Suprapubic skin (tissue), 4 donors: Measurements from ENCODE around the gene SLCO4A1. TPM values are rescaled to one million over a fixed set of nuclear protein-coding genes. Genes with fewer than 3 reads are reported as not detected.

Experiments
- DNase-seq, 2 donors: peaks; one replicate each; pipeline ENCODE4 v3.0.0-alpha.2; 2019; ENCODE audit warnings: low spot score in 2 of 2
- H3K27ac ChIP-seq: fragments of 200-600 bp; sonication (generic); one replicate; pipeline ENCODE4 v1.5.1; 2019
- H3K27me3 ChIP-seq: fragments of 200-600 bp; sonication (generic); one replicate; pipeline ENCODE4 v1.5.1; 2019
- H3K36me3 ChIP-seq: fragments of 200-600 bp; sonication (generic); one replicate; pipeline ENCODE4 v1.5.1; 2019
- H3K4me1 ChIP-seq: fragments of 200-600 bp; sonication (generic); one replicate; pipeline ENCODE4 v1.5.1; 2019
- H3K4me3 ChIP-seq: fragments of 200-600 bp; sonication (generic); one replicate; pipeline ENCODE4 v1.5.1; 2019; ENCODE audit warnings: mild to moderate bottlenecking
- H3K9me3 ChIP-seq: fragments of 200-600 bp; sonication (generic); one replicate; pipeline ENCODE4 v1.5.1; 2019
- EP300 ChIP-seq: sonication (generic); formaldehyde crosslinking; IDR thresholded peaks from one replicate; pipeline ENCODE4 v1.6.1; 2017; ENCODE audit warnings: antibody characterized with exemption
- POLR2A ChIP-seq, 2 donors: fragments of 450-650 bp; IDR thresholded peaks; one replicate each; pipeline ENCODE4 v1.6.1; 2017; ENCODE audit warnings: antibody characterized with exemption in 2 of 2, mild to moderate bottlenecking in 2 of 2, moderate library complexity in 2 of 2
- POLR2AphosphoS5 ChIP-seq, 3 donors: sonication (generic); formaldehyde crosslinking; IDR thresholded peaks; one replicate each; pipeline ENCODE4 v1.6.1; 2017; ENCODE audit warnings: antibody characterized with exemption in 3 of 3
- WGBS: methylation state at CpG from one replicate; pipeline ENCODE4 v1.1.5; 2018; 5-methylcytosine and 5-hydroxymethylcytosine counted together
- total RNA-seq, 4 donors: library from RNA; depleted of rRNA; stranded (reverse); fragments of >200 nt; gene quantifications; one replicate each; pipeline ENCODE4 v1.1.0, GENCODE V29; 2016
- TF ChIP-seq, protein P1 (sequence below), 2 donors: fragments of 200-600 bp in 1 of 2; fragments of 450-650 bp in 1 of 2; sonication (generic) in 1 of 2; IDR thresholded peaks; one replicate each; pipeline ENCODE4 v1.5.1; 2016 to 2019; ENCODE audit warnings: antibody characterized with exemption in 2 of 2, mild to moderate bottlenecking in 1 of 2, moderate library complexity in 1 of 2

The SLCO4A1 gene
- total RNA-seq, 4 donors from 2014 or later: 50.2 to 59.1 (median 52.7) TPM

- no peak for DNase-seq
- H3K9me3 ChIP-seq: no peaks in the 10 kb centered on the region
- no peaks in the 10 kb centered on the region for H3K36me3 ChIP-seq
- H3K4me3 ChIP-seq: no peak overlapping the region
- TF ChIP-seq POLR2A (IDR thresholded peaks at IDR 0.05) (no peak), POLR2AphosphoS5 (IDR thresholded peaks at IDR 0.05) (no peak), EP300 (no peak)
- TF ChIP-seq, protein P1, sequence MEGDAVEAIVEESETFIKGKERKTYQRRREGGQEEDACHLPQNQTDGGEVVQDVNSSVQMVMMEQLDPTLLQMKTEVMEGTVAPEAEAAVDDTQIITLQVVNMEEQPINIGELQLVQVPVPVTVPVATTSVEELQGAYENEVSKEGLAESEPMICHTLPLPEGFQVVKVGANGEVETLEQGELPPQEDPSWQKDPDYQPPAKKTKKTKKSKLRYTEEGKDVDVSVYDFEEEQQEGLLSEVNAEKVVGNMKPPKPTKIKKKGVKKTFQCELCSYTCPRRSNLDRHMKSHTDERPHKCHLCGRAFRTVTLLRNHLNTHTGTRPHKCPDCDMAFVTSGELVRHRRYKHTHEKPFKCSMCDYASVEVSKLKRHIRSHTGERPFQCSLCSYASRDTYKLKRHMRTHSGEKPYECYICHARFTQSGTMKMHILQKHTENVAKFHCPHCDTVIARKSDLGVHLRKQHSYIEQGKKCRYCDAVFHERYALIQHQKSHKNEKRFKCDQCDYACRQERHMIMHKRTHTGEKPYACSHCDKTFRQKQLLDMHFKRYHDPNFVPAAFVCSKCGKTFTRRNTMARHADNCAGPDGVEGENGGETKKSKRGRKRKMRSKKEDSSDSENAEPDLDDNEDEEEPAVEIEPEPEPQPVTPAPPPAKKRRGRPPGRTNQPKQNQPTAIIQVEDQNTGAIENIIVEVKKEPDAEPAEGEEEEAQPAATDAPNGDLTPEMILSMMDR (IDR thresholded peaks at IDR 0.05): no peak
- no peaks in the 10 kb centered on the region for H3K4me1 ChIP-seq
- peaks cover 60% of the 10 kb centered on the region for H3K27me3 ChIP-seq
- WGBS: 63% methylated on average over 20 of the region's 25 CpGs
- H3K27ac ChIP-seq: no peak overlapping the region
These were observed 33.0 kb downstream of the SLCO4A1 start for GRCh38 chr20:62675156-62675876.

DNA sequence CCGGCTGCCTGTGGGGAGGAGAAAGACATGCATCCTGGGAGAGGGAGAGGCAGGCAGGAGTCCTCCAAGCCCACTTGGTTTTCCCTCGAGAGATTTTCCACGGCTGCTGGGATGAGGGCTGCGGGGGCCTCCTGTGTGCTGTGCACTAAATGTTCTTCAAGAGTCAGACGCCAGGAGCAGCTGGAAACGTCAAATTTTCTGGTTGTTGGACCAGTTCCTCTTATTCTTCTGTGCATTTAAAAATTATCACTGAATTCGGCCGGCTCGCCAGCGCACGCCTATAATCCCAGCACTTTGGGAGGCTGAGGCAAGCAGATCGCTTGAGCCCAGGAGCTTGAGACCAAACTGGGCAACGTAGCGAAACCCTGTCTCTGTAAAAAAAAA lies 33.6 kb downstream of the SLCO4A1 start:
- H3K4me3 ChIP-seq: no peak overlapping the region
- TF ChIP-seq POLR2A (IDR thresholded peaks at IDR 0.05) (no peak), POLR2AphosphoS5 (IDR thresholded peaks at IDR 0.05) (no peak), EP300 (no peak)
- TF ChIP-seq, protein P1 (IDR thresholded peaks at IDR 0.05): no peak
- no peaks in the 10 kb centered on the region for H3K9me3 ChIP-seq
- H3K27ac ChIP-seq: no peak overlapping the region
- DNase-seq: no peak
- WGBS: 82% methylated on average over 10 of the region's 14 CpGs
- H3K36me3 ChIP-seq: no peaks in the 10 kb centered on the region
- H3K4me1 ChIP-seq: no peaks in the 10 kb centered on the region
- H3K27me3 ChIP-seq: peaks cover 62% of the 10 kb centered on the region

DNA sequence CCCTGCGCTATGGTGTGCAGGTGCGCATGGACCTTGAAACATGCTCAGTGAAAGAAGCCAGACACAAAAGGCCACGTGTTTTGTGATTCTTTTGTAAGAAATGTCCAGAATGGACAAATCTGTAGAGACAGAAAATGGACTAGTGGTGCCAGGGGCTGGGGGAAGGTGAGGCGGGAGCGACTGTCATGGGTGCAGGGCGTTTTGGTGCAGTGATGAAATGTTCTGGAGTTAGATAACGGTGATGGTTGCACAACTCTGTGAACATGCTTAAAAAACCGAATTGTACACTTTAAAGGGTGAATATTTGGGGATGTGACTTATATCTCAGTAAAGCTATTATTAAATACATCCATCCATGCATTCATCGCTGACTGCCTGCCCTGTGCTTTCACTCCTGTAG lies 34.7 kb downstream of the SLCO4A1 start:
- no peak overlapping the region for H3K4me3 ChIP-seq
- H3K9me3 ChIP-seq: no peaks in the 10 kb centered on the region
- H3K4me1 ChIP-seq: no peaks in the 10 kb centered on the region
- TF ChIP-seq POLR2A (IDR thresholded peaks at IDR 0.05) (no peak), EP300 (no peak), POLR2AphosphoS5 (IDR thresholded peaks at IDR 0.05) (no peak)
- TF ChIP-seq, protein P1 (IDR thresholded peaks at IDR 0.05): no peak
- WGBS: 80% methylated on average over 9 of the region's 9 CpGs
- H3K27me3 ChIP-seq: peaks cover 70% of the 10 kb centered on the region
- no peaks in the 10 kb centered on the region for H3K36me3 ChIP-seq
- H3K27ac ChIP-seq: no peak overlapping the region
- no peak for DNase-seq

GRCh38 chr20:62677678-62678077 lies 35.4 kb downstream of the SLCO4A1 start:
- Histone ChIP-seq H3K4me1 (no peaks in the 10 kb centered on the region), H3K27me3 (peaks cover 75% of the 10 kb centered on the region), H3K4me3 (no peak overlapping the region), H3K9me3 (no peaks in the 10 kb centered on the region), H3K36me3 (no peaks in the 10 kb centered on the region), H3K27ac (no peak overlapping the region)
- TF ChIP-seq, protein P1 (IDR thresholded peaks at IDR 0.05): no peak
- TF ChIP-seq POLR2AphosphoS5 (IDR thresholded peaks at IDR 0.05) (no peak), POLR2A (IDR thresholded peaks at IDR 0.05) (no peak), EP300 (no peak)
- DNase-seq: no peak
- 30% methylated on average over 2 of the region's 10 CpGs for WGBS

DNA sequence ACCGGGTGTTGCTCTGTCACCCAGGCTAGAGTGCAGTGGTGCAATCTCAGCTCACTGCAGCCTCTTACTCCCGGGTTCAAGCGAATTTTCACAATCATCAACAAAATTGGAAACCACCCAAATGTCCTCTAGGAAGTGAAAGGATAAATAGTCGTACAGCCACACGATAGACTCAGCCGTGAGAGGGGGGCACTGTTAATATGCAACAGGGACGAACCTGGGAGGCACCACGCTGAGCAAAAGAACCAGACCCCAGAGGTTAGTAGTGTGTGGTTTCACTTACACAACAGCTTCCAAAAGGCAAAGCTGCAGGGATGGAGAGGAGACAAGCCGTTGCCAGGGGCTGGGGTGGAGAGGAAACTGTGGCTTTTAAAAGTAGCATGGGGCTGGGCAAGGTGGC lies 36.2 kb downstream of the SLCO4A1 start:
- peaks cover 75% of the 10 kb centered on the region for H3K27me3 ChIP-seq
- TF ChIP-seq POLR2AphosphoS5 (IDR thresholded peaks at IDR 0.05): no peak
- TF ChIP-seq POLR2A (IDR thresholded peaks at IDR 0.05): no peak
- TF ChIP-seq, protein P1 (IDR thresholded peaks at IDR 0.05): no peak
- TF ChIP-seq EP300: no peak
- DNase-seq: no peak

More for the DNA sequence above, 36.2 kb downstream of the SLCO4A1 start:
- no peaks in the 10 kb centered on the region for H3K36me3 ChIP-seq
- H3K9me3 ChIP-seq: no peaks in the 10 kb centered on the region
- WGBS: 40% methylated on average over 9 of the region's 9 CpGs
- H3K27ac ChIP-seq: no peak overlapping the region
- H3K4me1 ChIP-seq: no peaks in the 10 kb centered on the region
- H3K4me3 ChIP-seq: no peak overlapping the region
